Activated CD4-positive, alpha-beta T cell treated with anti-CD3 and anti-CD28 coated beads, Interleukin-2, amount 50 U/mL, for 48 hours (primary cell): ENCODE results near the gene ZNF841.
A peak's percentile ranks its signal among the peaks of the same experiment; 100 is the strongest.
"Not testable (repeated sequence)": the region's sequence is repeated elsewhere in the genome, so short reads cannot be mapped to it uniquely, and the experiment has no call there.

Experiments
- DNase-seq, 2 experiments: peaks; one replicate each; pipeline ENCODE4 v3.0.0-alpha.2; 2020

The ZNF841 gene

GRCh38 chr19:52095172-52096014, at the start of gene ZNF841:
TSS of gene ZNF841 (minus strand) at chr19:52095765. CDS start at chr19:52084801, 10,964 bp downstream.
- DNase-seq, result peak; percentile 88 to 91

GRCh38 chr19:52142001-52142595, 46.5 kb upstream of the ZNF841 start:
- no peak for DNase-seq

GRCh38 chr19:52141203-52141602, 45.6 kb upstream of the ZNF841 start:
- DNase-seq, result no peak

- no peak for DNase-seq
These were observed 44.6 kb upstream of the ZNF841 start for GRCh38 chr19:52140032-52140710.

- DNase-seq, result peak; percentile 98
These were observed 43.9 kb upstream of the ZNF841 start, which contains the start of gene ZNF616 for GRCh38 chr19:52139252-52140031. TSS of gene ZNF616 (minus strand) at chr19:52139938. CDS start at chr19:52130512, 9,426 bp downstream.

GRCh38 chr19:52138983-52139251, 43.4 kb upstream of the ZNF841 start:
- no peak for DNase-seq

GRCh38 chr19:52138278-52138982, 42.9 kb upstream of the ZNF841 start:
- DNase-seq, result peak; percentile 31 to 43

- DNase-seq, result no peak
These were observed 24.7 kb upstream of the ZNF841 start for GRCh38 chr19:52120286-52120685.

- no peak for DNase-seq
These were observed 20.0 kb upstream of the ZNF841 start for GRCh38 chr19:52115526-52116053.

- no peak for DNase-seq
These were observed 19.1 kb upstream of the ZNF841 start for GRCh38 chr19:52114691-52115090.

- no peak for DNase-seq
These were observed 17.1 kb upstream of the ZNF841 start for GRCh38 chr19:52112624-52113023.

- DNase-seq, result no peak
These were observed 15.2 kb upstream of the ZNF841 start for GRCh38 chr19:52110780-52111179.

- no peak for DNase-seq
These were observed 7.2 kb upstream of the ZNF841 start for GRCh38 chr19:52102782-52103181.

- DNase-seq, result no peak
These were observed 6.4 kb upstream of the ZNF841 start for GRCh38 chr19:52101866-52102562.

- no peak for DNase-seq
These were observed 4.1 kb upstream of the ZNF841 start for GRCh38 chr19:52099497-52100138.

- not testable (repeated sequence) for DNase-seq
These were observed 851 bp upstream of the ZNF841 start for GRCh38 chr19:52096416-52096815.

- no peak for DNase-seq
These were observed 937 bp downstream of the ZNF841 start for GRCh38 chr19:52094526-52095130.

GRCh38 chr19:52086481-52086880, 9.1 kb downstream of the ZNF841 start:
- DNase-seq, result no peak

GRCh38 chr19:52070496-52070895, 25.1 kb downstream of the ZNF841 start:
- DNase-seq, result no peak

- no peak for DNase-seq
These were observed 25.9 kb downstream of the ZNF841 start for GRCh38 chr19:52069653-52070052.
